ENCODE results near the gene GLI1. TPM values are rescaled to one million over a fixed set of nuclear protein-coding genes. Genes with fewer than 3 reads are reported as not detected.
"Not testable (repeated sequence)": the region's sequence is repeated elsewhere in the genome, so short reads cannot be mapped to it uniquely, and the experiment has no call there.

The GLI1 gene
- polyA plus RNA-seq, 1 donor from 2014 or later, result 4.2 TPM

- not testable (repeated sequence) for H3K79me2 ChIP-seq (replicated peaks; ENCODE audit: insufficient read depth, low read length); H3K9me2 ChIP-seq (ENCODE audit: insufficient read depth, low read length); H3K27ac ChIP-seq (ENCODE audit: low read length); H3K36me3 ChIP-seq (ENCODE audit: insufficient read depth, low read length); H3K9me3 ChIP-seq (ENCODE audit: low read length); H3K4me3 ChIP-seq (ENCODE audit: low read length); H3K4me2 ChIP-seq (ENCODE audit: low read length); H3F3A ChIP-seq (ENCODE audit: insufficient read depth, low read length, poor library complexity, severe bottlenecking); H4K20me1 ChIP-seq (ENCODE audit: insufficient read depth); H3K9ac ChIP-seq (ENCODE audit: low read length); H2AFZ ChIP-seq (ENCODE audit: low read depth, low read length); H3K27me3 ChIP-seq (ENCODE audit: insufficient read depth, low read depth, low read length)
Observed at GRCh38 chr12:57495051-57495701, 35.6 kb downstream of the GLI1 start.

- no peaks in the 10 kb centered on the region for H3F3A ChIP-seq (ENCODE audit: insufficient read depth, low read length, poor library complexity, severe bottlenecking)
- H3K36me3 ChIP-seq (ENCODE audit: insufficient read depth, low read length), result peaks cover 14% of the 10 kb centered on the region
- no peaks in the 10 kb centered on the region for H3K9me2 ChIP-seq (ENCODE audit: insufficient read depth, low read length)
- no peak overlapping the region for H3K4me2 ChIP-seq (ENCODE audit: low read length)
- no peaks in the 10 kb centered on the region for H3K9me3 ChIP-seq (ENCODE audit: low read length)
- no peak overlapping the region for H3K4me3 ChIP-seq (ENCODE audit: low read length)
- no peaks in the 10 kb centered on the region for H3K27me3 ChIP-seq (ENCODE audit: insufficient read depth, low read depth, low read length)
- TF ChIP-seq POLR2AphosphoS5 (IDR thresholded peaks at IDR 0.05) (no peak), MXI1 (conservative IDR thresholded peaks at IDR 0.05; ENCODE audit: poor library complexity, severe bottlenecking) (no peak), CTCF (IDR thresholded peaks at IDR 0.05; ENCODE audit: poor library complexity, severe bottlenecking) (no peak), EZH2 (IDR thresholded peaks at IDR 0.05; ENCODE audit: borderline replicate concordance, insufficient read depth, low read length, poor library complexity, severe bottlenecking) (no peak), SMC3 (conservative IDR thresholded peaks at IDR 0.05; ENCODE audit: poor library complexity) (no peak), TAF1 (IDR thresholded peaks at IDR 0.05; ENCODE audit: low read depth) (no peak), EP300 (conservative IDR thresholded peaks at IDR 0.05; ENCODE audit: poor library complexity, severe bottlenecking) (no peak), REST (IDR thresholded peaks at IDR 0.05; ENCODE audit: borderline replicate concordance) (no peak), RAD21 (conservative IDR thresholded peaks at IDR 0.05) (no peak)
- H4K20me1 ChIP-seq (ENCODE audit: insufficient read depth), result no peaks in the 10 kb centered on the region
- H3K27ac ChIP-seq (ENCODE audit: low read length), result no peak overlapping the region
- no peaks in the 10 kb centered on the region for H3K79me2 ChIP-seq (replicated peaks; ENCODE audit: insufficient read depth, low read length)
- no peak overlapping the region for H3K9ac ChIP-seq (ENCODE audit: low read length)
- no peak overlapping the region for H2AFZ ChIP-seq (ENCODE audit: low read depth, low read length)
Observed at GRCh38 chr12:57496822-57497221, 37.2 kb downstream of the GLI1 start.

Measured in neural cell (in vitro differentiated cells).